ENCODE measurements around the gene CEL.
"Not testable (repeated sequence)": the region's sequence is repeated elsewhere in the genome, so short reads cannot be mapped to it uniquely, and the experiment has no call there.

The CEL gene

GRCh38 chr9:133049043-133049442 is 12.7 kb upstream of the CEL start:
- no peak for DNase-seq

GRCh38 chr9:133050142-133050541 is 11.6 kb upstream of the CEL start:
- no peak for DNase-seq

- no peak for DNase-seq
Measured at GRCh38 chr9:133050781-133051180, 11.0 kb upstream of the CEL start.

- no peak for DNase-seq
Measured at GRCh38 chr9:133051281-133051900, 10.4 kb upstream of the CEL start.

- DNase-seq, result no peak
Measured at GRCh38 chr9:133051966-133052539, 9.7 kb upstream of the CEL start.

GRCh38 chr9:133054194-133054890 is 7.4 kb upstream of the CEL start:
- no peak for DNase-seq

- no peak for DNase-seq
Measured at GRCh38 chr9:133054966-133055365, 6.8 kb upstream of the CEL start.

GRCh38 chr9:133055788-133056420 is 5.9 kb upstream of the CEL start:
- DNase-seq, result no peak

- no peak for DNase-seq
Measured at GRCh38 chr9:133056533-133056932, 5.2 kb upstream of the CEL start.

- no peak for DNase-seq
Measured at GRCh38 chr9:133057006-133057405, 4.8 kb upstream of the CEL start.

GRCh38 chr9:133057553-133057952 is 4.2 kb upstream of the CEL start:
- no peak for DNase-seq

- no peak for DNase-seq
Measured at GRCh38 chr9:133058071-133058470, 3.7 kb upstream of the CEL start.

GRCh38 chr9:133058550-133059320 is 3.0 kb upstream of the CEL start:
- DNase-seq, result no peak

GRCh38 chr9:133059623-133060022 is 2.2 kb upstream of the CEL start:
- no peak for DNase-seq

- DNase-seq, result no peak
Measured at GRCh38 chr9:133060417-133060841, 1.4 kb upstream of the CEL start.

GRCh38 chr9:133061019-133061763 is 590 bp upstream of the CEL start:
- not testable (repeated sequence) for DNase-seq

GRCh38 chr9:133062569-133062968 is 788 bp downstream of the CEL start:
- not testable (repeated sequence) for DNase-seq

GRCh38 chr9:133063159-133063499 is 1.3 kb downstream of the CEL start:
- no peak for DNase-seq

- no peak for DNase-seq
Measured at GRCh38 chr9:133063500-133064231, 1.9 kb downstream of the CEL start.

GRCh38 chr9:133064241-133065069 is 2.7 kb downstream of the CEL start:
- no peak for DNase-seq

GRCh38 chr9:133065070-133065388 is 3.2 kb downstream of the CEL start:
- no peak for DNase-seq
